ENCODE measurements around the gene CTAGE6. TPM values are rescaled to one million over a fixed set of nuclear protein-coding genes. Genes with fewer than 3 reads are reported as not detected.
"Not testable (repeated sequence)": the region's sequence is repeated elsewhere in the genome, so short reads cannot be mapped to it uniquely, and the experiment has no call there.

Gene CTAGE6
- total RNA-seq, 4 donors from 2014 or later: 0.94 to 1.1 TPM; not detected in 2

DNA sequence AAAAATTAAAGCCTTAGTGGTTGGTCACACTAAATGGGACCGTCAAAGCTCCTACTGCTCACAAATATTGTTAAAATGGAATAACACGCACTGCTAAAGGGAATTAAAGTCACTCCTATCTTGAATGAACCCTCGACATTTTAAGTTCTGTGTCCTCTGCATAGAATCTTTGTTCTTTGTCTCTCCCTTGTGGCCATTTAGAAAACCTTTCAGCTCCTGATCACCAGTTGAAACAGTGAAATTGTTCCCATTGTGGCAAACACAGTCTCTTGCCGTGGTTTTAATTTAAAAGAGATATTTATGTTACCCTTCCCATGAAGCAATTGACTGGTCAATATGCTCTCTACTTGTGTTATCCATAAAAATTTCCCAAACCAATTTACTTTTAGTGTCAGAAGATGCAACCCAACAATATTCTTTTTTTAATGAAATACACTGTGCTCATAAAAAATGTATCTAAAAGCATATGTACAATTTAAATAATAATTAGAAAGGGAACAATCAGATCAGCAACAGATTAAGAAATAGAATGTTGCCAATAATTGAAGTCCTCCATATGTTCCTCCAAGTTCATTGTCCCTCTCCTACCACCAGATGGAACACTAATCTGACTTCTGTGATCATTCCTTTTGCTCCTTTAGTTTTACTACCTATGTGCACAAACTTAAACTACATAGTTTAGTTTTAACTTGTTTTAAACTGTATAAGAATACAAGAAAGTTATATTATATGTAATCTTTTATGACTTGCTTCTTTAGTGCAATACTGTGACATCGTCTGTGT, 20.3 kb downstream of the CTAGE6 start:
- not testable (repeated sequence) for H3K4me1 ChIP-seq, H3K4me3 ChIP-seq, H3K36me3 ChIP-seq, H3K27me3 ChIP-seq, H3K27ac ChIP-seq, H3K9me3 ChIP-seq
- TF ChIP-seq, protein P1, sequence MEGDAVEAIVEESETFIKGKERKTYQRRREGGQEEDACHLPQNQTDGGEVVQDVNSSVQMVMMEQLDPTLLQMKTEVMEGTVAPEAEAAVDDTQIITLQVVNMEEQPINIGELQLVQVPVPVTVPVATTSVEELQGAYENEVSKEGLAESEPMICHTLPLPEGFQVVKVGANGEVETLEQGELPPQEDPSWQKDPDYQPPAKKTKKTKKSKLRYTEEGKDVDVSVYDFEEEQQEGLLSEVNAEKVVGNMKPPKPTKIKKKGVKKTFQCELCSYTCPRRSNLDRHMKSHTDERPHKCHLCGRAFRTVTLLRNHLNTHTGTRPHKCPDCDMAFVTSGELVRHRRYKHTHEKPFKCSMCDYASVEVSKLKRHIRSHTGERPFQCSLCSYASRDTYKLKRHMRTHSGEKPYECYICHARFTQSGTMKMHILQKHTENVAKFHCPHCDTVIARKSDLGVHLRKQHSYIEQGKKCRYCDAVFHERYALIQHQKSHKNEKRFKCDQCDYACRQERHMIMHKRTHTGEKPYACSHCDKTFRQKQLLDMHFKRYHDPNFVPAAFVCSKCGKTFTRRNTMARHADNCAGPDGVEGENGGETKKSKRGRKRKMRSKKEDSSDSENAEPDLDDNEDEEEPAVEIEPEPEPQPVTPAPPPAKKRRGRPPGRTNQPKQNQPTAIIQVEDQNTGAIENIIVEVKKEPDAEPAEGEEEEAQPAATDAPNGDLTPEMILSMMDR (IDR thresholded peaks at IDR 0.05): peak; percentile 38 to 70 (median 65)
- ATAC-seq: peak; percentile 66
- WGBS, 2 donors (ENCODE audit: low coverage in 1 of 2): 14 to 17% methylated on average over 5 of the region's 5 CpGs

GRCh38 chr7:143735962-143736361, 21.5 kb downstream of the CTAGE6 start:
- no peak for ATAC-seq
- H3K27ac ChIP-seq: no peak overlapping the region
- peaks cover 0 to 6% (median 0%) of the 10 kb centered on the region in 3 donors for H3K4me1 ChIP-seq
- H3K36me3 ChIP-seq: no peaks in the 10 kb centered on the region
- no peaks in the 10 kb centered on the region for H3K9me3 ChIP-seq
- H3K4me3 ChIP-seq: no peak overlapping the region
- 83 to 91% methylated on average over 4 of the region's 4 CpGs for WGBS, 2 donors (ENCODE audit: low coverage in 1 of 2)
- H3K27me3 ChIP-seq: no peaks in the 10 kb centered on the region
- TF ChIP-seq POLR2A (IDR thresholded peaks at IDR 0.05): no peak
- no peak for TF ChIP-seq EP300 (IDR thresholded peaks at IDR 0.05)
- TF ChIP-seq POLR2AphosphoS5 (IDR thresholded peaks at IDR 0.05): no peak
- TF ChIP-seq, protein P1 (IDR thresholded peaks at IDR 0.05): no peak

DNA sequence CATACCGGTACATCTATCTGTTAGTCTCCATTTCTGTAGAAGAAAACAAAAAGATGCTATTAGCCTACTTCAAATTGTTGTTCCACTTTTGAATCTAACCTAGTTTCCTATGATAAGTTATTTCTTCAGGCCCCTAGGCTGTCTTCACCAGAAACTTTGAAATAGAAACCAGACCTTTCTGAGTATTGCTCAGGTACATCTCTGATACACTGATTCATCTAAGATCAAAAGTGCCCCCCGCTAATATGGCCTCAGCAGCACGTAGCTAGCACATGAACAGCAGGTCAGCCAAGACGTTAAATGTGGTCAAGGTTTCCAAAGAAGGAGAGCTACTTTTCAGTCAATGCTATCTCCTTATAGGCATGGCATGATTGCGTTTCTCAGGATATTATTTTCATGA, 23.6 kb downstream of the CTAGE6 start:
- no peaks in the 10 kb centered on the region for H3K36me3 ChIP-seq
- no peaks in the 10 kb centered on the region for H3K27me3 ChIP-seq
- H3K4me1 ChIP-seq: peaks cover 0 to 6% (median 0%) of the 10 kb centered on the region in 3 donors
- H3K9me3 ChIP-seq: no peaks in the 10 kb centered on the region
- H3K27ac ChIP-seq: no peak overlapping the region
- 83 to 93% methylated on average over 4 to 5 of the region's 5 CpGs for WGBS, 2 donors (ENCODE audit: low coverage in 1 of 2)
- no peak for ATAC-seq
- no peak overlapping the region for H3K4me3 ChIP-seq
- TF ChIP-seq, protein P1 (IDR thresholded peaks at IDR 0.05): no peak
- TF ChIP-seq POLR2A (IDR thresholded peaks at IDR 0.05): no peak
- TF ChIP-seq POLR2AphosphoS5 (IDR thresholded peaks at IDR 0.05): no peak
- TF ChIP-seq EP300 (IDR thresholded peaks at IDR 0.05): no peak

DNA sequence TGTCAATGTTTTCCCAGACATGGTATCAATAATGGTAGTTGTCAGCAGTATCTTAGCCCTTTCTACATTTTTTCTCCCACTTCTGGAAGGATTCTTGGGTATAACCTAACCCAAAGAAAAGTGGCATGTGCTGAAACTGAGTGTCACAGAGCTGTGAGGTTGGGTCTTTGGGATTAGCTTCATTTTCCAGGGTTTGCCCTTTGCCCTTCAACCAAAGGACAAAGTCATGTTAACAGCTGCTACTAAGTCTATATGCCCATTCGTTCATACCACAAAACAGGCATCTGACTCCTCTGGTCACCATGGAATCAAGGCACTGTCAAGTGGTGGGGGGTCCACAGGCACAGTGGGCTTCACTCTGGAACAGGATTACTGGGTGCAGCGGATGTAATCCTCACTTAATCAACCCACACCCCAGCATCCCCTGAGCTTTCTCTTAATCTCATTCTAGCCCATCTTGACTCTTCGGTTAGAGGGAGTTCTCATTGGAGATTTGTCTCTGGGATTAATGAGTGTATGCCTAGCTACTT, 29.1 kb downstream of the CTAGE6 start:
- H3K27me3 ChIP-seq: no peaks in the 10 kb centered on the region
- no peaks in the 10 kb centered on the region for H3K9me3 ChIP-seq
- no peaks in the 10 kb centered on the region for H3K4me1 ChIP-seq
- ATAC-seq: no peak
- H3K36me3 ChIP-seq: no peaks in the 10 kb centered on the region
- no peak overlapping the region for H3K27ac ChIP-seq
- H3K4me3 ChIP-seq: no peak overlapping the region
- TF ChIP-seq EP300 (IDR thresholded peaks at IDR 0.05) (no peak), POLR2A (IDR thresholded peaks at IDR 0.05) (no peak), POLR2AphosphoS5 (IDR thresholded peaks at IDR 0.05) (no peak)
- TF ChIP-seq, protein P1 (IDR thresholded peaks at IDR 0.05): no peak
- WGBS, 2 donors (ENCODE audit: low coverage in 1 of 2): 79 to 83% methylated on average over 3 of the region's 3 CpGs

DNA sequence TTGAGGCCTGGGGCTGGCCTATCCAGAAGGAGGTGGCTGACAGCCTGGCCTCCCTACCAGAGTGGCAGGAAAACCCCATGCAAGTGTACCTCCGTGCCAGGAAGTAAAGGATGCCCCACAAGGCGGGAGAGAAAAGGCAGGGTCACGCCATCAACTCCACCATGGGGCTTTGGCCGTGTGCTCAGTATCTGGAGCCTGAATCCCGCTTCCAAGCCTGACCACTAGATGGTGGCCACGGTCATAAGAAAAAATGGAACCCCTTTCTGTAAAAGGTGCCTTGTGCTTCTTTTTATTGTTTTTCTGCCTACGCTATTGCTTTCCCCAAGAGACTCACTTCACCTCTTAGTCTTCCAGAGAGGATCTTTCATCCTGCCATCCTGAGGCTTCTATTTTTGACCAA, 29.9 kb downstream of the CTAGE6 start:
- H3K9me3 ChIP-seq, H3K36me3 ChIP-seq, ATAC-seq, H3K27me3 ChIP-seq, H3K4me1 ChIP-seq, H3K27ac ChIP-seq, H3K4me3 ChIP-seq: not testable (repeated sequence)
- no CpG with 5 or more reads among the region's 7 CpGs for WGBS, 2 donors (ENCODE audit: low coverage in 1 of 2)

DNA sequence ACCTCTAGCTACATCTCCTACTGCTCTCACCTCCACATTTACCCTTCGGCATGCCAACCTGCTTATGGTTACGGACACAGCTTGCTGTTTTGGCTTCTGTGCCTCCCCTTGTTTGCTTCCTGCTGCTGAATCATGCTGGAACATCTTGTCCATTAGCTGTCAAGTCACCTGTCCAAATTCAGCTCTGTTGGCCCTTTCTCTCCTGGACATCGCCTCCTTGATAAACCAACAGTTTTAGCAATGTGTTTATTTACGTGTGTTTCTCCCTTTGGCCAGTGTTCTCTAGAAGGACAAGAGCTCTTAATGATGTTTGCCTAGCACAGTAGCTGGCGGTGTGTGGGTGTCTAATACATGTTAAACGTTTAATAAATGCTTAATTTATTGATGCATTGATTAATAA, 31.4 kb downstream of the CTAGE6 start:
- not testable (repeated sequence) for H3K27me3 ChIP-seq, ATAC-seq, H3K9me3 ChIP-seq, H3K4me1 ChIP-seq, H3K4me3 ChIP-seq, H3K36me3 ChIP-seq, H3K27ac ChIP-seq
- no CpG with 5 or more reads among the region's 6 CpGs for WGBS, 2 donors (ENCODE audit: low coverage in 1 of 2)

- H3K36me3 ChIP-seq: not testable (repeated sequence)
- WGBS, 2 donors (ENCODE audit: low coverage in 1 of 2): no CpG with 5 or more reads among the region's 6 CpGs
These were observed 37.2 kb downstream of the CTAGE6 start for GRCh38 chr7:143720335-143720734.

GRCh38 chr7:143715543-143716193, 41.8 kb downstream of the CTAGE6 start:
- not testable (repeated sequence) for H3K4me1 ChIP-seq, H3K27ac ChIP-seq, ATAC-seq, H3K36me3 ChIP-seq, H3K4me3 ChIP-seq, H3K27me3 ChIP-seq, H3K9me3 ChIP-seq

More at GRCh38 chr7:143720335-143720734, 37.2 kb downstream of the CTAGE6 start:
- ATAC-seq, H3K27ac ChIP-seq, H3K9me3 ChIP-seq, H3K4me1 ChIP-seq, H3K27me3 ChIP-seq, H3K4me3 ChIP-seq: not testable (repeated sequence)

All from gastroesophageal sphincter (tissue), 4 donors.